ENCODE data around the gene GABRB1. TPM values are rescaled to one million over a fixed set of nuclear protein-coding genes. Genes with fewer than 3 reads are reported as not detected.
A peak's percentile ranks its signal among the peaks of the same experiment; 100 is the strongest.

GABRB1 gene
- total RNA-seq, 1 experiment from 2014 or later: not detected

DNA sequence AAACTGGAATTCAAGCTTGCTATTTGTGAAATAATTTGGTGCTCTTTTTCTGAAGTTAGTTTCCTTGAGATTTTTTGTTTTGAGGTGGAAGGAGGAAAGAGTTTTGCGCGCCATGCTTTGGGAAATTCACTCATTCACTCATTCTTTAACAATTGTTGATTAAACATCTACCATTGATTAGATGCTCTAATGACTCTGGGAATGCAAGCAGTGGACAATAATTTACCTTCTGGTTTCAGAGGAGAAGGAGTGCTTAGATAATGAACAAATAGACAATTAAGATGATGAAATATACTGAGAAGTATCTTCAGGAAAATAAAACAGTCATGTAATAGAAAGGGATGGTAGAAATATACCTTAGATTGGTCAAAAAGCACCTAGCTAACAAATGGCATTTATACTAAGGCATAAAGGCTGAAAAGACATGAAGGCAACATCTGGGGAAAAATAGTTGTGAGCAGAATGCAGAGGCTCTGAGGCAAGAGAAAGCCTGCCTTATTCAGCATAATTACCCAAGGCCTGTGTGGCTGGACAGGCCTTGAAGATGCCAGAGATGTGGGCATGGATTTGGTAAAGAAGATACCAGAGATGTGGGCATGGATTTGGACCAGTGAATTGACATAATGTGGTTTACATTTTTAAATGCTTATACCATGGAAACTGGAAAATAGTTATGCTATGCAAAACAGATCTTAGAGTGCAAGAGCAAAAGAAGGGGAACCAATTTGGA is 434.9 kb downstream of the GABRB1 start:
- no peak for TF ChIP-seq TCF7L2 (IDR thresholded peaks at IDR 0.05; ENCODE audit: borderline replicate concordance, extremely low read depth, insufficient read depth, insufficient read length)
- H3K4me3 ChIP-seq (replicated peaks in 1 of 2; ENCODE audit: low read depth in 1 of 2, low read length in 2 of 2): no peak overlapping the region
- peaks cover 16 to 44% of the 10 kb centered on the region in 2 experiments for H3K4me1 ChIP-seq (ENCODE audit: control insufficient read depth in 1 of 2, insufficient read depth in 2 of 2, low read length in 2 of 2)
- H3K9ac ChIP-seq (ENCODE audit: low read length): no peak overlapping the region
- no peak for DNase-seq (ENCODE audit: low read depth, low spot score)
- H4K20me1 ChIP-seq (ENCODE audit: insufficient read depth): no peaks in the 10 kb centered on the region
- H3K9me2 ChIP-seq (ENCODE audit: insufficient read depth): no peaks in the 10 kb centered on the region
- no peak overlapping the region for H3K4me2 ChIP-seq (ENCODE audit: low read length)
- ChIA-PET POLR2A (no interaction called here), CTCF (no interaction called here), RAD21 (ENCODE audit: low non-redundant PET in 1 of 2, low total read pairs in 2 of 2, uncharacterized antibody in 2 of 2, unreplicated experiment in 2 of 2) (no interaction called here)
- intact Hi-C loops (cut with micrococcal nuclease): no loop called here
- no peaks in the 10 kb centered on the region; the same call in 1 of the 2 replicates for H3K79me2 ChIP-seq (ENCODE audit: insufficient read depth, low read length)
- H3K36me3 ChIP-seq (ENCODE audit: control insufficient read depth in 1 of 2, insufficient read depth in 2 of 2, low read length in 2 of 2): no peaks in the 10 kb centered on the region
- BruUV-seq (replicated peaks): no TSS peak
- no peak for ATAC-seq
- no peaks in the 10 kb centered on the region for H3K27me3 ChIP-seq (ENCODE audit: insufficient read depth, low read length)
- H3K9me3 ChIP-seq (ENCODE audit: control insufficient read depth in 1 of 2, insufficient read depth in 1 of 2, low read depth in 1 of 2, low read length in 2 of 2): no peaks in the 10 kb centered on the region
- no peak overlapping the region for H2AFZ ChIP-seq (ENCODE audit: low read depth, low read length, poor library complexity, severe bottlenecking)
- H3K27ac ChIP-seq (ENCODE audit: low read depth, low read length): no peak overlapping the region

DNA sequence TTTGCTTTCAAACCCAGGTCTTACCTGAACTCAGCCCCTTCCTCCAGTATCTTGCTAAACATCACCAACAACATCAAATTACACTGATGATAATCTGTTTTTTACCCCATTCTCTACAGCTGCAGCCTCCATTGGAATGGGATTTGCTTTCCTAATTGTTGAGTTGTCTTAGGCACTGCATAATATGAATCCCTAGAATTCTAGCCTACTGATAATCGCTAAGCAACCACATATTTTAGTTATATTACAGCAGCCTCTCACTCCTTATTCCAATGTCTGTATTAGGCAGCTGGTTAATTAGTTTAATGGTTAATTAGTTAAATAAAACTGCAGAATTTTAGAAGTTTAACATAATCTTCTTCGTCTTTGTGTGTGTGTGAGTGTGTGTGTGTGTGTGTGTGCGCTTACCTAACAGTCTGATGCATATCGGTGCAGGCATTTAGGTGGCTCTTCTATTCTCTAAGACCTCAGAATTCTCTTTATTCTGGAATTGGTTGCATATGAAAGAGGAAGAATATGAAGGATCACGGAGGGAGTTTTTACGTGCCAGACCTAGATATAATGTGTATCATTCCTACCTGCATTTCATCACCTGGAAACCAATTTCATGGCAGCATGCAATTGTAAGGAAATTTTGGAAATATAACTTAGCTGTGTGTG is 437.5 kb downstream of the GABRB1 start:
- H3K27ac ChIP-seq (ENCODE audit: low read depth, low read length): no peak overlapping the region
- ChIA-PET CTCF (no interaction called here), RAD21 (ENCODE audit: low non-redundant PET in 1 of 2, low total read pairs in 2 of 2, uncharacterized antibody in 2 of 2, unreplicated experiment in 2 of 2) (no interaction called here), POLR2A (no interaction called here)
- no peaks in the 10 kb centered on the region for H3K36me3 ChIP-seq (ENCODE audit: control insufficient read depth in 1 of 2, insufficient read depth in 2 of 2, low read length in 2 of 2)
- peak overlapping the region; percentile 27 for H2AFZ ChIP-seq (ENCODE audit: low read depth, low read length, poor library complexity, severe bottlenecking)
- H3K9me3 ChIP-seq (ENCODE audit: control insufficient read depth in 1 of 2, insufficient read depth in 1 of 2, low read depth in 1 of 2, low read length in 2 of 2): no peaks in the 10 kb centered on the region
- no TSS peak for BruUV-seq (replicated peaks)
- H3K4me1 ChIP-seq (ENCODE audit: control insufficient read depth in 1 of 2, insufficient read depth in 2 of 2, low read length in 2 of 2): peaks cover 8 to 42% of the 10 kb centered on the region in 2 experiments
- no peaks in the 10 kb centered on the region for H3K79me2 ChIP-seq (ENCODE audit: insufficient read depth, low read length)
- no peak for TF ChIP-seq YY1 (IDR thresholded peaks at IDR 0.05; ENCODE audit: extremely low read depth, insufficient replicate concordance, low read depth, low read length)
- no peak for TF ChIP-seq JUND (IDR thresholded peaks at IDR 0.05)
- TF ChIP-seq SP1 (IDR thresholded peaks at IDR 0.05; ENCODE audit: low read depth): no peak
- H3K9me2 ChIP-seq (ENCODE audit: insufficient read depth): no peaks in the 10 kb centered on the region
- DNase-seq (ENCODE audit: low read depth, low spot score) (no peak), ATAC-seq (no peak)
- no peaks in the 10 kb centered on the region for H3K27me3 ChIP-seq (ENCODE audit: insufficient read depth, low read length)
- H3K9ac ChIP-seq (ENCODE audit: low read length): no peak overlapping the region
- H3K4me2 ChIP-seq (ENCODE audit: low read length): no peak overlapping the region
- no peak overlapping the region for H3K4me3 ChIP-seq (replicated peaks in 1 of 2; ENCODE audit: low read depth in 1 of 2, low read length in 2 of 2)
- intact Hi-C loops (cut with micrococcal nuclease): no loop called here
- no peaks in the 10 kb centered on the region for H4K20me1 ChIP-seq (ENCODE audit: insufficient read depth)

Measured in HCT116 (cell line).